B cell (primary cell): ENCODE results near the gene VPS51. TPM values are rescaled to one million over a fixed set of nuclear protein-coding genes. Genes with fewer than 3 reads are reported as not detected.

Experiments used
- ATAC-seq: fragments of 200-7000 bp; cut with Tn5 transposase; one replicate; pipeline ENCODE4 v1.10.0; 2021; ENCODE audit warnings: low read depth, mild to moderate bottlenecking, moderate number of reproducible peaks, moderate library complexity
- CTCF ChIA-PET: fragments of 350-600 bp; sonication (Branson Sonifier 250); formaldehyde crosslinking; loops from one replicate; lab custom pipeline; 2021; ENCODE audit warnings: antibody characterized with exemption, inconsistent platforms; lab: Charles Lee
- POLR2A ChIA-PET: fragments of 350-600 bp; sonication (Branson Sonifier 250); formaldehyde crosslinking; loops from one replicate; lab custom pipeline; 2021; ENCODE audit warnings: antibody characterized with exemption; lab: Charles Lee
- DNase-seq: peaks from one replicate; pipeline ENCODE4 v3.0.0; 2013
- H2AFZ ChIP-seq: 2 replicates; pipeline ENCODE4 v1.6.1; 2012; ENCODE audit warnings: mild to moderate bottlenecking, low read depth, low read length; ENCODE audit not compliant: insufficient read depth, poor library complexity, severe bottlenecking
- H3K27ac ChIP-seq, 2 donors: 1 replicate in 1 of 2; 2 replicates in 1 of 2; pipeline ENCODE4 v1.5.1; 2012 to 2013; ENCODE audit warnings: low read length in 2 of 2, mild to moderate bottlenecking in 2 of 2, moderate library complexity in 1 of 2
- H3K27me3 ChIP-seq, 4 experiments: fragments of 200-600 bp in 1 of 4; sonication (generic) in 1 of 4; replicated peaks in 1 of 4; 1 replicate in 2 of 4; 2 replicates in 2 of 4; pipeline versions ENCODE4 v1.6.1 to v1.7.0; 2013 to 2016; ENCODE audit warnings: low read length in 3 of 4, mild to moderate bottlenecking in 2 of 4, mixed read lengths in 1 of 4, moderate library complexity in 1 of 4; ENCODE audit not compliant: insufficient read depth in 4 of 4, control insufficient read depth in 3 of 4; ENCODE audit errors: control extremely low read depth in 1 of 4
- H3K36me3 ChIP-seq, 2 experiments: replicated peaks in 1 of 2; 1 replicate in 1 of 2; 2 replicates in 1 of 2; pipeline versions ENCODE4 v1.6.1 to v1.7.1; 2013; ENCODE audit warnings: low read length in 1 of 2; ENCODE audit not compliant: insufficient read depth in 2 of 2, control insufficient read depth in 1 of 2; ENCODE audit errors: control extremely low read depth in 1 of 2, extremely low read depth in 1 of 2
- H3K4me1 ChIP-seq, 2 donors: fragments of 200-600 bp in 1 of 2; sonication (generic) in 1 of 2; 1 replicate in 1 of 2; 2 replicates in 1 of 2; pipeline versions ENCODE4 v1.5.1 to v1.6.1; 2013 to 2017; ENCODE audit warnings: low read length in 2 of 2; ENCODE audit not compliant: control insufficient read depth in 2 of 2, insufficient read depth in 2 of 2
- H3K4me2 ChIP-seq: replicated peaks from 2 replicates; pipeline ENCODE3; 2012; ENCODE audit warnings: mild to moderate bottlenecking, low read depth, low read length; ENCODE audit not compliant: poor library complexity, severe bottlenecking
- H3K4me3 ChIP-seq, 5 experiments: fragments of 200-600 bp in 1 of 5; sonication (generic) in 1 of 5; 1 replicate in 3 of 5; 2 replicates in 2 of 5; pipeline versions ENCODE4 v1.5.1 to v1.7.0; 2011 to 2016; ENCODE audit warnings: low read length in 4 of 5, mild to moderate bottlenecking in 4 of 5, low read depth in 2 of 5, control low read depth in 1 of 5, moderate library complexity in 1 of 5; ENCODE audit not compliant: insufficient read depth in 1 of 5; ENCODE audit errors: control extremely low read depth in 1 of 5, extremely low read depth in 1 of 5
- H3K79me2 ChIP-seq: fragments of 200-600 bp; sonication (generic); one replicate; pipeline ENCODE4 v1.6.0; 2016; ENCODE audit warnings: low read length; ENCODE audit not compliant: control insufficient read depth, insufficient read depth
- H3K9ac ChIP-seq: fragments of 200-600 bp; sonication (generic); 2 replicates; pipeline ENCODE4 v1.6.1; 2017; ENCODE audit warnings: mild to moderate bottlenecking, low read length, moderate library complexity
- H3K9me3 ChIP-seq, 3 donors: one replicate each; pipeline versions ENCODE4 v1.6.1 to v1.7.1; 2013; ENCODE audit warnings: low read length in 2 of 3; ENCODE audit not compliant: control insufficient read depth in 2 of 3, insufficient read depth in 1 of 3; ENCODE audit errors: control extremely low read depth in 1 of 3
- H4K20me1 ChIP-seq: 2 replicates; pipeline ENCODE4 v1.6.0; 2012; ENCODE audit warnings: mild to moderate bottlenecking, low read length; ENCODE audit not compliant: insufficient read depth, control insufficient read depth, poor library complexity, severe bottlenecking
- H3K27ac Mint-ChIP-seq: one replicate; pipeline ENCODE4 v1.8.0; 2021; ENCODE audit warnings: mixed read lengths
- H3K27me3 Mint-ChIP-seq: one replicate; pipeline ENCODE4 v1.8.0; 2021; ENCODE audit warnings: mixed read lengths
- H3K4me1 Mint-ChIP-seq: one replicate; pipeline ENCODE4 v1.8.0; 2021; ENCODE audit warnings: mixed read lengths
- H3K4me3 Mint-ChIP-seq: one replicate; pipeline ENCODE4 v1.8.0; 2021; ENCODE audit warnings: mixed read lengths
- H3K9me3 Mint-ChIP-seq: one replicate; pipeline ENCODE4 v1.8.0; 2022; ENCODE audit warnings: mixed read lengths; ENCODE audit not compliant: insufficient read depth
- EZH2 ChIP-seq: IDR thresholded peaks from 2 replicates; pipeline ENCODE4 v1.6.1; 2012; ENCODE audit warnings: borderline replicate concordance, low read depth, mild to moderate bottlenecking, moderate library complexity, low read length; ENCODE audit not compliant: insufficient read depth, poor library complexity, severe bottlenecking
- WGBS: methylation state at CpG from one replicate; pipeline ENCODE4 v1.1.5; 2013; ENCODE audit warnings: missing lambda C conversion rate; ENCODE audit not compliant: insufficient coverage; 5-methylcytosine and 5-hydroxymethylcytosine counted together
- intact Hi-C: fragments of 100-400 bp; cut with micrococcal nuclease; formaldehyde crosslinking; loops from one replicate; pipeline ENCODE4 v1.10.0; 2022
- polyA plus RNA-seq: library from polyadenylated mRNA; depleted of rRNA; stranded (reverse); fragments of >200 nt; gene quantifications from 2 replicates; pipeline ENCODE4 v1.2.3, GENCODE V29; 2012
- total RNA-seq, 2 donors: library from RNA; stranded (reverse); fragments of 120-200 nt in 1 of 2; gene quantifications; 1 replicate in 1 of 2; 2 replicates in 1 of 2; pipeline versions ENCODE4 v1.2.3 to v1.2.4, GENCODE V29; 2013 to 2022
- TF ChIP-seq, protein P1 (sequence below): fragments of 200-600 bp; IDR thresholded peaks from one replicate; pipeline ENCODE4 v1.8.0; 2022; ENCODE audit warnings: antibody characterized with exemption, mild to moderate bottlenecking

The VPS51 gene
- total and polyA plus RNA-seq, 2 donors (not counting 1 experiment from before 2014, with no cell fraction given), result 206 to 223 TPM

GRCh38 chr11:65132988-65133700 is 37.1 kb downstream of the VPS51 start:
- peaks cover 70% of the 10 kb centered on the region for H3K4me1 Mint-ChIP-seq
- ChIA-PET POLR2A (interaction anchor here (0.7 to 8.8 kb wide), 8 partner anchors 14 to 659 kb away, joined by 3 to 160 read pairs (median 4); partner anchors contain the start of genes CAPN1, FAU, MRPL49 and POLA2), CTCF (interaction anchor here (1.2 to 7.5 kb wide), 7 partner anchors 11 to 47 kb away, joined by 4 to 64 read pairs (median 26); partner anchors contain the start of genes CAPN1, FAU, MRPL49 and TM7SF2)
- DNase-seq, result peak; percentile 82
- ATAC-seq, result peak; percentile 13
- H3K4me3 Mint-ChIP-seq, result peak overlapping the region; percentile 97
- Histone ChIP-seq H3K4me1 (peaks cover 43 to 71% of the 10 kb centered on the region in 2 donors), H3K36me3 (peaks cover 3 to 42% of the 10 kb centered on the region in 2 experiments), H3K27me3 (no peaks in the 10 kb centered on the region), H3K9me3 (no peaks in the 10 kb centered on the region), H3K4me2 (peak overlapping the region; percentile 89), H3K4me3 (peak overlapping the region; percentile 81 to 99 (median 96)), H2AFZ (no peak overlapping the region), H4K20me1 (peaks cover 59% of the 10 kb centered on the region), H3K79me2 (peaks cover 79% of the 10 kb centered on the region), H3K9ac (peak overlapping the region; percentile 99), H3K27ac (peak overlapping the region; percentile 98 to 99)
- peak overlapping the region; percentile 99 for H3K27ac Mint-ChIP-seq
- 18% methylated on average over 13 of the region's 18 CpGs for WGBS
- no peaks in the 10 kb centered on the region for H3K9me3 Mint-ChIP-seq
- intact Hi-C loops, result loop anchor here (1.0 to 5.0 kb wide), 5 partner anchors 11 to 484 kb away; partner anchors contain the start of genes CAPN1, FAU, MRPL49 and PCNX3
- TF ChIP-seq, protein P1, sequence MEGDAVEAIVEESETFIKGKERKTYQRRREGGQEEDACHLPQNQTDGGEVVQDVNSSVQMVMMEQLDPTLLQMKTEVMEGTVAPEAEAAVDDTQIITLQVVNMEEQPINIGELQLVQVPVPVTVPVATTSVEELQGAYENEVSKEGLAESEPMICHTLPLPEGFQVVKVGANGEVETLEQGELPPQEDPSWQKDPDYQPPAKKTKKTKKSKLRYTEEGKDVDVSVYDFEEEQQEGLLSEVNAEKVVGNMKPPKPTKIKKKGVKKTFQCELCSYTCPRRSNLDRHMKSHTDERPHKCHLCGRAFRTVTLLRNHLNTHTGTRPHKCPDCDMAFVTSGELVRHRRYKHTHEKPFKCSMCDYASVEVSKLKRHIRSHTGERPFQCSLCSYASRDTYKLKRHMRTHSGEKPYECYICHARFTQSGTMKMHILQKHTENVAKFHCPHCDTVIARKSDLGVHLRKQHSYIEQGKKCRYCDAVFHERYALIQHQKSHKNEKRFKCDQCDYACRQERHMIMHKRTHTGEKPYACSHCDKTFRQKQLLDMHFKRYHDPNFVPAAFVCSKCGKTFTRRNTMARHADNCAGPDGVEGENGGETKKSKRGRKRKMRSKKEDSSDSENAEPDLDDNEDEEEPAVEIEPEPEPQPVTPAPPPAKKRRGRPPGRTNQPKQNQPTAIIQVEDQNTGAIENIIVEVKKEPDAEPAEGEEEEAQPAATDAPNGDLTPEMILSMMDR, result no peak
- no peak for TF ChIP-seq EZH2
- no peaks in the 10 kb centered on the region for H3K27me3 Mint-ChIP-seq
